AG08396 (cell line): Measurements from ENCODE around the gene CYP3A4.
"Not testable (repeated sequence)": the region's sequence is repeated elsewhere in the genome, so short reads cannot be mapped to it uniquely, and the experiment has no call there.

Experiments
- DNase-seq: peaks from one replicate; pipeline ENCODE4 v3.0.0; 2012; ENCODE audit warnings: low spot score, mixed read lengths

The CYP3A4 gene

DNA sequence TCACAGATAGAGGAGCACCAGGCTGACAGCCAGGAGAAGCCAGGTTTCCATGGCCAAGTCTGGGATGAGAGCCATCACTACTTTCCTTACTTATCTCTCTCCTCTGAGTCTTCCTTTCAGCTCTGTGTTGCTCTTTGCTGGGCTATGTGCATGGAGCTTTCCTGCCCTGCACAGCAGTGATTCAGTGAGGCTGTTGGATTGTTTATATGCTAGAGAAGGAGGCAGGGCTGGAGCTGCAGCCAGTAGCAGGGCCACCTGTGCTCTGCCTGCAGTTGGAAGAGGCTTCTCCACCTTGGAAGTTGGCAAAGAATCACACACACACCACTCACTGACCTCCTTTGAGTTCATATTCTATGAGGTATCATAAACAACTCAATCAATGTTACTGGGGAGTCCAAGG is at the start of gene CYP3A4:
CYP3A4 (minus strand) TSS at position 178 of the 400 bp plus-strand sequence; CDS start at position 75, 103 bp downstream.
- no peak for DNase-seq

- no peak for DNase-seq
These were observed 49.4 kb upstream of the CYP3A4 start for GRCh38 chr7:99833289-99833877.

DNA sequence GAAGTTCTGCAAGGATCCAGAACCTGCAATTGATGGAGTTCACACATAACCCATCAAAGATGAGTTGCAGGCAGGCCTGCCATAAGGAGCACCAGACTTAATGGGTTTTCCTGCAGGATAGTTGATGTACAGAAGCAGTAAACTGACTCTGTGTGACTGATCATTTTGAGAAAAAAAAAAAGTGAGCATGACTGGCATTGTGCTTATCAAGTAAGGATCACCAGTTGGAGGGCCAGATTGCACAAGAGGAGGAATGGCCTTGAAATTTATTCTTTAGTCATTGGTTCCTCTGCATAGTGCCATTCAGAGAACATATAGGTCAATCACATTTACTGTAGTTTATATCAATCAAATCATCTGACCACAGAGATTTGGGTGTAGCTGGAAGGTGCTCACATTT is 47.6 kb upstream of the CYP3A4 start:
- no peak for DNase-seq

GRCh38 chr7:99829524-99830160 is 45.7 kb upstream of the CYP3A4 start:
- DNase-seq: no peak

GRCh38 chr7:99828811-99829210 is 44.8 kb upstream of the CYP3A4 start:
- DNase-seq: no peak

- no peak for DNase-seq
These were observed 43.2 kb upstream of the CYP3A4 start for GRCh38 chr7:99827040-99827778.

DNA sequence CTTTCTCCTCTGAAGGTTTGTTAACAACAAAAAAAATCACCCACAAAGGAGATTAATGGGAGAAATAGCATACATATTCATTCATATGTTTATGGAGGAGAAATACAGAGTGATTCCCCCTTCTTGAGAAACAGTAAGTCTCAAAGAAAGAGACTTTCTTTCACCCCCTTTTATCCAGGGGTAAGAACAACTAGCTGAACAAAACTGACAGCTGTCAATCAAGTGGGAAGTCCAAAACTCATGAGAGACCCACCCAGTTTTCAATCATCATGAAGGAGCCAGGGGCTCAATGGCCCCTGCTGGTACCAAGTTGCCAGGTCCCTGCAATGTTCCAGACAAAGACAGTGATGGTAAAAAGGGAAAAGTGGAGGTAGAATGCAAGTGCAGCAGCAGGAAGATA is 41.9 kb upstream of the CYP3A4 start:
- DNase-seq: no peak

DNA sequence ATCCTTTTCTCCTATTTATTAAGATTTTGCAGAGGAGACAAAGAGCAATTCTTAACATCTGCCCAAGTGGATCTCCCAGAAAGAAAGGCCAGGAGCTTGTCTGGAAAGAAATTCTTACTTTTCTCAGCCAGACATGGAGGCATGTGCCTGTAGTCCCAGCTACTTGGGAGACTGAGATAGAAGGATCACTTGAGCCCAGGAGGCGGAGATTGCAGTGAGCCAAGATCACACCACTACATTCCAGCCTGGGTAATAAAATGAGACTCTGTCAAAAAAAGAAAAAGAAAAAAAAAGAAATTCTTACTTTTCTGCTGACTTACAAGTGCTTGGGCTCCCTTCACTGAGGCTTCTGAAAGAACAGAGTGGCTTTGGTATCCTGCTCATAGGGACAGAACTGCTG is 41.5 kb upstream of the CYP3A4 start:
- no peak for DNase-seq

GRCh38 chr7:99824091-99824490 is 40.1 kb upstream of the CYP3A4 start:
- DNase-seq: no peak

DNA sequence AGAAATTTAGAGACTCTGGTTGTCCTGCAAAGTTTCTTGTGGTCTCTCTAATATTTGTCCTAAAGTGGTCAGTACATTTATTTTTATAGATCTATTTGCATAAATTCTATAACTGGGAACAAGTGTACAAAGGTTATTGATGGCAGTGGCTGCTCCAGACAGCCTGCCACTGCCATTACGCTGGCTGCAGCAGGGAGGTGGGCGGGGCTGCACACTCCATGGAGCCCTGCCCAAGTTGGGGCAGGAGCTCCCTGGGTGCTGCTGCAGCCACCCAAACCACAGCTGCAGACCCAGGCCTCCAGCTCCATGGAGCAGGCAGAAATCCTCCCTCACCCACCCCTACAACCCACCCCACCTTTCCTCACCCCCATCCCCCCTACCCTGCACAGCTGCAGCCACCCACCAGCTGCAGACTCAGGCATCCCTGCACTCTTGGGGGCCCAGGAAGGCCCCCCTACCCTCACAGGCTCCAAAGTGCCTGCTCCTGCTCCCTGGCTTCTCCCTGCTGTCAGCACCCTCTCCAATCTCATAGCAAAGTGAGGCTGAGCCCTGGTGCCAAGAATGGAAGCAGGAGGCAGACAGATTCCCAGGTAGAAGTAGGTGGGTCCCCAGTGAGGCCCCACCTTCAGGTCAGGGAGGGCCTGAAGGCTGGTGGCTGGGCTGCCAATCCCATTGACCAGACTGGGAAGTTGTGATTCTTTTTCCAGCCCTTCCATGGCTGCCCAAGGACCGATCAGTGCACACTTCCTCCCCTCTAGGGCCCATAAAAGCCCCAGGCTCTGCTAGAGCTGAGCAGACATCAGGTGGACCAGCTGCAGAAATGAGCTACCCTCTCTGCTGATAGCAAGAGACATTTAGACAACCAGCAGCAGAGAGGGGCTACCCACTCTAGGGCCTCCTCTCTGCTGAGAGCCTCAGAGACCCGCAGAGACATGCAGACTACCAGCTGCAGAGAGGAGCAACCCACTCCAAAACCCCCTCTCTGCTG is 39.0 kb upstream of the CYP3A4 start:
- DNase-seq: no peak

DNA sequence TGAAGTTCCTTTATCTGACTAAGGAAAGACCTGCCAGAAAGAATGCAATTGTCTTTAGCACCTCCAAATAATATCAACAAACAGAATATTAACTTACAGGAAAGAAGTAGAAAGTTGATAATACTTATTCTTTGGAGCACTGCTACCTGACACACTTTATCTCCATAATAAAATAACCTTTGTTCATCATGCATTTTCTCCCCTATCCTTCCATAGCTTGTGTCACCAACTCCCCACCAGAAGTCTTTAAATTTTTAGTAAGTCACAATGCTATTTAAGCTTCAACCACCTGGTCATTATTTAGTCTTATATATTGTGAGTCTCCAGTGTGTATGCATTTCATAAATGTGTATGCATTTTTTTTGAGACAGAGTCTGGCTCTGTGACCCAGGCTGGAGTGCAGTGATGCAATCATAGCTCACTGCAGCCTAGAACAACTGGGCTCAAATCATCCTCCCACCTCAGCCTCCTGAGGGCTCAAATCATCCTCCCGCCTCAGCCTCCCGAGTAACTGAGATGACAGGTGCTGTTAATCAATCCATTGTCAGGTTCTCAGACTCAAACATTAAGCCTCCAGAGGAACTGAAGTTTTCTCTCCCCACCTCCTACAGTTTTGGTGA is 36.5 kb upstream of the CYP3A4 start:
- DNase-seq: no peak

DNA sequence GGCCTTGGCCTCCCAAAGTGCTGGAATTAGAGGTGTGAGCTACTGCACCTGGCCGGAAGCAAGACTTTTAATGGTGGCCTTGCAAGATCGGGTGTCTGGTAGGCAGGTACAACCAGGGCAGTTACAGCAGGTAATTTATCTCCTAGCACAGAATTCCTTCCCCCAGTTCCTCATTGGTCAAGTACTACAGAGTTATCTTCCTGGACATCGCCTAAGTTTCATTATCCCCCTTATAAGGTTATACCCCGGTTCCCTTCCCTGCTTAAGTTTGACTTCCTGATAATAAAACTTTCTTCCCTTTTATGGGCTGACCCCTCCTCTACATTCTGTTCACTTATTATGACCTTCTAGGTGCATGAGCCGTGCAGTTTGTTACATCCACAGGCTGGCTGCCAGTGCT is 24.8 kb upstream of the CYP3A4 start:
- DNase-seq: no peak

DNA sequence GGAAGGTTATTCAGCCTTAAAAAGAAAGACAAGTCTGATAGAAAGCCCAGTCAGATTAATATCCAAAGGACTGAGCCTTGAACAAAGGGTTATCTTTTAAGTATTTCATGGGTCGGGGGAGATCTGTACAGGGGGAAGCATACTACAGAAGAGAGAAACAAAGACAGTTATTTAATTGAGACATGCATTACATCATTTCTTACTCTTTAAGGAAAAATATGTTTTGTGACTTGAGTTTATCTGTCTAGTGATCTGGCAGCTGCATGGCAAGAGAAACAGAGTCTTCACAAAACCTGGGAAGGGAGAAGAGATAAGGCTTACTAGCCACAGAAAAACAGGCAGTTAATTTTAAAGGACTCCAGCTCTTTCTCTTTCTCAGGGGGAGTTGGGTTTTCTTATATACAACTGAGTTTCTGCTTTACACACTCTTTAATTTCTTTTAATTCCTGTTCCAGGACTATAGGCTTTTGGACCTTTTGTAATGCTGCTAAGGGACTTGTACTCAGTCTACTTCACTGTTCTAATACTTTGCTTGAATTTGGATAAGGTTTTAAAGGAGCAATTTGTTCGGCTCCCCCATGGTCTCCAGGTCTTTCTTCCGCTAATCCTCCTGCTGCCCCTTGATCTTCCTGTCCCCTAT is 23.0 kb upstream of the CYP3A4 start:
- DNase-seq: no peak

DNA sequence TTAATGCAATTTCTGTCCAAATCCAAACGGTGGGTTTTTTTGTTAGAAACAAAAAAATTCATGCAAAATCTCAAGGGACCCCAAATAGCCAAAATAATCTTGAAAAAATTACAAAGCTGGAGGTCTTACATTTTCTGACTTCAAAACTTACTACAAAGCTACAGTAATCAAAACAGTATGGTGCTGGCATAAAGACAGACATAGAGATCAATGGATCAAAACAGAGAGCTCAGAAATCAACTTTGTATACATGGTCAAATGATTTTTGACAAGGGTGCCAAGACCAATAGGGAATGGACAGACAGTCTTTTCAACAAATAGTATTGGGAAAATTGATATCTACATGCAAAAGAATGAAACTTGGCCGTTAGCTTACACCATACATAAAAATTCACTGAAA is 21.7 kb upstream of the CYP3A4 start:
- DNase-seq: no peak

DNA sequence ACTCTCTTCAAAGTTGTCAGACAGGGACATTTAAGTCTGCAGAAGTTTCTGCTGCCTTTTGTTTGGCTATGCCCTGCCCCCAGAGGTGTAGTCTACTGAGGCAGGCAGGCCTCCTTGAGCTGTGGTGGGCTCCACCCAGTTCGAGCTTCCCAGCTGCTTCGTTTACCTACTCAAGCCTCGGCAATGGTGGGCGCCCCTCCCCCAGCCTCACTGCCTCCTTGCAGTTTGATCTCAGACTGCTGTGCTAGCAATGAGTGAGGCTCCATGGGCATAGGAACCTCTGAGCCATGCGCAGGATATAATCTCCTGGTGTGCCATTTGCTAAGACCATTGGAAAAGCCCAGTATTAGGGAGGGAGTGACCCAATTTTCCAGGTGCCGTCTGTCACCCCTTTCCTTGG is 19.1 kb upstream of the CYP3A4 start:
- not testable (repeated sequence) for DNase-seq

DNA sequence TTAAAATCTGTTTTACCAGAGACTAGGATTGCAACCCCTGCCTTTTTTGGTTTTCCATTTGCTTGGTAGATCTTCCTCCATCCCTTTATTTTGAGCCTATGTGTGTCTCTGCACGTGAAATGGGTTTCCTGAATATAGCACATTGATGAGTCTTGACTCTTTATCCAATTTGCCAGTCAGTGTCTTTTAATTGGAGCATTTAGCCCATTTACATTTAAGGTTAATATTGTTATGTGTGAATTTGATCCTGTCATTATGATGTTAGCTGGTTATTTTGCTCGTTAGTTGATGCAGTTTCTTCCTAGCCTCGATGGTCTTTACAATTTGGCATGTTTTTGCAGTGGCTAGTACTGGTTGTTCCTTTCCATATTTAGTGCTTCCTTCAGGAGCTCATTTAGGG is 17.4 kb upstream of the CYP3A4 start:
- DNase-seq: not testable (repeated sequence)

GRCh38 chr7:99798972-99799371 is 15.0 kb upstream of the CYP3A4 start:
- no peak for DNase-seq

GRCh38 chr7:99795864-99796263 is 11.9 kb upstream of the CYP3A4 start:
- DNase-seq: not testable (repeated sequence)

- no peak for DNase-seq
These were observed 10.9 kb upstream of the CYP3A4 start for GRCh38 chr7:99794585-99795502.

DNA sequence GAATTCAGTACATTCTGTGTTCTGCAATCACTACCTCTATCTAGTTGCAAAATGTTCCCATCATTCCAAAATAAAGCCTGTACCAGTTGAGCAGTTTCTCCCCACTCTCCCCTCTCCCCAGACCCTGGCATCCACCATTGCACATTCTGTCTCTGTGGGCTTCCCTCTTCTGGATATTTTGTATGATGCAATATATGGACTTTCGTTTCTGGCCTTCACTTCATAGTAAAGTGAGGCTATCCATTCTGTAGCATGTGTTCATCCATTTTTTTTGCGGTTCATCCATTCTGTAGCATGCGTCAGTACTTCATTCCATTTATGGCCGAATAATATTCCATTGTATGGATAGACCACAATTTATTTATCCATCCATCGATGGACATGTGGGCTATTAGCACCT is 9.5 kb upstream of the CYP3A4 start:
- no peak for DNase-seq
